MM.1S (cell line): ENCODE measurements around the gene PARVA.

Source experiments
- DNase-seq: peaks from one replicate; pipeline ENCODE4 v3.0.0-alpha.2; 2015
- H2AFZ ChIP-seq: fragments of 300-600 bp; sonication (generic); 2 replicates; pipeline ENCODE4 v1.6.0; 2016; ENCODE audit warnings: antibody characterized with exemption, low read length
- H3F3A ChIP-seq: fragments of 300-600 bp; sonication (generic); 2 replicates; pipeline ENCODE4 v1.6.1; 2016; ENCODE audit warnings: mild to moderate bottlenecking, antibody characterized with exemption, low read length, moderate library complexity, mixed read lengths; ENCODE audit not compliant: insufficient read depth
- H3K27ac ChIP-seq: fragments of 300-600 bp; sonication (generic); 2 replicates; pipeline ENCODE4 v1.5.1; 2016; ENCODE audit warnings: mild to moderate bottlenecking, low read length
- H3K27me3 ChIP-seq: fragments of 300-600 bp; sonication (generic); replicated peaks from 2 replicates; pipeline ENCODE4 v1.6.0; 2016; ENCODE audit warnings: low read length; ENCODE audit not compliant: insufficient read depth
- H3K36me3 ChIP-seq: fragments of 300-600 bp; sonication (generic); replicated peaks from 2 replicates; pipeline ENCODE4 v1.6.1; 2016; ENCODE audit warnings: mild to moderate bottlenecking, low read length, mixed read lengths; ENCODE audit not compliant: insufficient read depth
- H3K4me1 ChIP-seq: fragments of 300-600 bp; sonication (generic); 2 replicates; pipeline ENCODE4 v1.6.1; 2016; ENCODE audit warnings: low read length, mixed read lengths
- H3K4me2 ChIP-seq: fragments of 300-600 bp; sonication (generic); 2 replicates; pipeline ENCODE4 v1.6.0; 2016; ENCODE audit warnings: low read depth, low read length
- H3K4me3 ChIP-seq: fragments of 300-600 bp; sonication (generic); 2 replicates; pipeline ENCODE4 v1.5.1; 2016; ENCODE audit warnings: low read length, mixed read lengths
- H3K79me2 ChIP-seq: fragments of 300-600 bp; sonication (generic); 2 replicates; pipeline ENCODE4 v1.6.1; 2016; ENCODE audit warnings: mixed run types, low read length, mixed read lengths
- H3K9ac ChIP-seq: fragments of 300-600 bp; sonication (generic); 2 replicates; pipeline ENCODE4 v1.6.1; 2016; ENCODE audit warnings: low read length, mixed read lengths
- H3K9me2 ChIP-seq: fragments of 300-600 bp; sonication (generic); replicated peaks from 2 replicates; pipeline ENCODE4 v1.6.1; 2016; ENCODE audit warnings: mild to moderate bottlenecking, low read length, mixed read lengths; ENCODE audit not compliant: insufficient read depth
- H3K9me3 ChIP-seq: fragments of 300-600 bp; sonication (generic); replicated peaks from 2 replicates; pipeline ENCODE4 v1.6.1; 2016; ENCODE audit warnings: mild to moderate bottlenecking, low read length, mixed read lengths; ENCODE audit not compliant: insufficient read depth
- H4K20me1 ChIP-seq: fragments of 300-600 bp; sonication (generic); 2 replicates; pipeline ENCODE4 v1.6.1; 2016; ENCODE audit warnings: mild to moderate bottlenecking, low read length, moderate library complexity, mixed read lengths; ENCODE audit not compliant: insufficient read depth
- EZH2 ChIP-seq: fragments of 300-600 bp; sonication (generic); optimal IDR thresholded peaks from 2 replicates; pipeline ENCODE3; 2017; ENCODE audit warnings: low read depth, mild to moderate bottlenecking, antibody characterized with exemption, low read length, mixed read lengths
- EZH2phosphoT487 ChIP-seq: fragments of 300-600 bp; sonication (generic); IDR thresholded peaks from 2 replicates; pipeline ENCODE4 v1.6.1; 2018; ENCODE audit warnings: antibody characterized with exemption, low read length
- TF ChIP-seq, protein P1 (sequence below): fragments of 300-600 bp; sonication (generic); IDR thresholded peaks from 2 replicates; pipeline ENCODE4 v1.5.1; 2016; ENCODE audit warnings: antibody characterized with exemption, low read length, mixed read lengths

The PARVA gene

DNA sequence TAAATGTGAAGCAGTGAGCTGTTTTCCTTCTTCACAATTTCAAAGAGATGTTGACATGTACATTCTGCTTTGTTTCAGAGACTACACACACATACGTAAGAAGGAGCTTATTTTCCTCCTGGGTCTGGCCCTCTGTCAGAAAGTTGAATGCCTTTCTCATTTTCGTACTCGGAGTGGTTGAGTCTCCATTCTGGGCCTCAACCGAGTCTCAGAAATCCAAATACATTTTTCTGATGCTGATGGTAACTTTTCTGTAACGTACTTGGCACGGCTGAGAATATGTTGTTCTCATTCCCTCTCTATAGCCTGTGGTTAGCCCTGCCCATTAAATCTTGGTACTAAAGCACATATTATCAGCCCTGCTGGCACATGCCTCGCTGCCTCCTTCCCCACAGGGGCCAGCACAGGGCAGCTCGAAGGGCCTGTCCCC is 25.3 kb downstream of the PARVA start:
- H3K4me3 ChIP-seq: no peak overlapping the region
- no peaks in the 10 kb centered on the region for H3K9me3 ChIP-seq
- no peaks in the 10 kb centered on the region for H3K4me1 ChIP-seq
- H4K20me1 ChIP-seq: no peaks in the 10 kb centered on the region
- TF ChIP-seq, protein P1, sequence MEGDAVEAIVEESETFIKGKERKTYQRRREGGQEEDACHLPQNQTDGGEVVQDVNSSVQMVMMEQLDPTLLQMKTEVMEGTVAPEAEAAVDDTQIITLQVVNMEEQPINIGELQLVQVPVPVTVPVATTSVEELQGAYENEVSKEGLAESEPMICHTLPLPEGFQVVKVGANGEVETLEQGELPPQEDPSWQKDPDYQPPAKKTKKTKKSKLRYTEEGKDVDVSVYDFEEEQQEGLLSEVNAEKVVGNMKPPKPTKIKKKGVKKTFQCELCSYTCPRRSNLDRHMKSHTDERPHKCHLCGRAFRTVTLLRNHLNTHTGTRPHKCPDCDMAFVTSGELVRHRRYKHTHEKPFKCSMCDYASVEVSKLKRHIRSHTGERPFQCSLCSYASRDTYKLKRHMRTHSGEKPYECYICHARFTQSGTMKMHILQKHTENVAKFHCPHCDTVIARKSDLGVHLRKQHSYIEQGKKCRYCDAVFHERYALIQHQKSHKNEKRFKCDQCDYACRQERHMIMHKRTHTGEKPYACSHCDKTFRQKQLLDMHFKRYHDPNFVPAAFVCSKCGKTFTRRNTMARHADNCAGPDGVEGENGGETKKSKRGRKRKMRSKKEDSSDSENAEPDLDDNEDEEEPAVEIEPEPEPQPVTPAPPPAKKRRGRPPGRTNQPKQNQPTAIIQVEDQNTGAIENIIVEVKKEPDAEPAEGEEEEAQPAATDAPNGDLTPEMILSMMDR: no peak
- TF ChIP-seq EZH2phosphoT487 (no peak), EZH2 (no peak)
- no peak overlapping the region for H3K4me2 ChIP-seq
- H3F3A ChIP-seq: no peaks in the 10 kb centered on the region
- DNase-seq: no peak
- no peak overlapping the region for H2AFZ ChIP-seq
- no peaks in the 10 kb centered on the region for H3K27me3 ChIP-seq
- H3K79me2 ChIP-seq: no peaks in the 10 kb centered on the region
- no peak overlapping the region for H3K9ac ChIP-seq
- H3K27ac ChIP-seq: no peak overlapping the region
- H3K36me3 ChIP-seq: no peaks in the 10 kb centered on the region
- no peaks in the 10 kb centered on the region for H3K9me2 ChIP-seq

DNA sequence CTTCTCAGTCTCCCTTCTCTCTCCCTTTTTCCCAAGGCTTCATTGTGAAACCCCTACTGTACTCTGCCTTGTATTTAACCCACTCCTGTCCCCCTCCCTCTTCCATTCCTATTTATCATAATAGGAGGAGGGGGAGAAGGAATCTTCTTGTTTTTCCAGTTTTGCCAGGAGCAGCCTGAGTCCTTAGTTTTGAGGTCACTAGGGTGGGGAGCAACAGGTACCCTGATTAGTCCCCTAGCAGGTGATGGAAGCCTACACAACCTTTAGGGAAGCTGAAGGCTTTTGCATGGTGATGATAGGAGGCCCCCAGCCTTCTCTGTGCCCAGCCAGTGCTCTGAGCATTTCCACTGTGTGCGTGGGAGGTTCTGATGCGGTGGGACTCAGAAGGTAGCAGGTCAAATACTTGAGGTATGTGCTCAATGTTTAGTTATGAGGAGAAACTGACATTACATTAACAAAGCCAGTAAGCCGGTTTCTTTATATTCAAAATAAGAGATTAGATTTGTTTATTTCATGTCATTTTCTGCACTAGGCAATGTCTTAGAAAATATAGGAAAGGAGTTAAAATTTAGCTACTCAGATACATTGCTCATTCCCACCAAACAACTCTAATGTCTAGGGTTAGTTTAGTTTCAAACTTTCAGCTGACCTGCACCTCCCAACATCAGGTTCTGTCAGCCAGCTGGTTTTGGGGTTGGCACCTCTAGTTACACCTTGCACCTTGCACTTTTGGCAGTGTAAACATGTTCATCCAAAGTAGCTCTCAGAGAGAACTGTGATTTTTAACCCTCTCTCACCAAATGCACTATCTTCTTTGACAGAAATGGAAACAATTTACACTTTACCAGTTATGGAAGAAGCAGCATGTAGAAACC is 26.0 kb downstream of the PARVA start:
- no peaks in the 10 kb centered on the region for H3K36me3 ChIP-seq
- no peak overlapping the region for H3K27ac ChIP-seq
- no peak overlapping the region for H2AFZ ChIP-seq
- no peak overlapping the region for H3K4me3 ChIP-seq
- H3K4me1 ChIP-seq: no peaks in the 10 kb centered on the region
- no peaks in the 10 kb centered on the region for H4K20me1 ChIP-seq
- H3F3A ChIP-seq: no peaks in the 10 kb centered on the region
- H3K9me3 ChIP-seq: no peaks in the 10 kb centered on the region
- H3K4me2 ChIP-seq: no peak overlapping the region
- H3K79me2 ChIP-seq: no peaks in the 10 kb centered on the region
- TF ChIP-seq EZH2phosphoT487: no peak
- TF ChIP-seq, protein P1: no peak
- no peak for TF ChIP-seq EZH2
- H3K9me2 ChIP-seq: no peaks in the 10 kb centered on the region
- H3K27me3 ChIP-seq: no peaks in the 10 kb centered on the region
- H3K9ac ChIP-seq: no peak overlapping the region
- DNase-seq: no peak

DNA sequence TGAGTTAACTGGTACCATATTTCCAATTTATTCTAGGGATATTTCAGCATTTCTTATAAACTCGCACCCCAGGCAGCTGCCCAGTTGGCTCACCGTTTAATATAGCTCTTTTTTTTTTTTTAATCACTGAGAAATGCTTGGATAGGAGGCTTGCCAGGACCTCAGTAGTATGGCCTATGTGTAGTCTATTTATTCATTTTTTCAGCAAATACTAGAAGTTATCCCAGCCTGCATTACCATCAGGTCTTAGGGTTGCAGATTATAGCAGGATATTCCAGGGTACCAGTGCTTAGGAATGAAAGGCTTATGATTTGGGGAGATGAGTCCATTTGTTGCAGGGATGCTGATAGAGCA is 26.6 kb downstream of the PARVA start:
- Histone ChIP-seq H3K9me3 (no peaks in the 10 kb centered on the region), H3K36me3 (no peaks in the 10 kb centered on the region), H2AFZ (no peak overlapping the region), H3K27me3 (no peaks in the 10 kb centered on the region), H3K4me2 (no peak overlapping the region), H3K4me1 (no peaks in the 10 kb centered on the region), H3K9ac (no peak overlapping the region), H3K27ac (no peak overlapping the region), H3F3A (no peaks in the 10 kb centered on the region), H3K9me2 (no peaks in the 10 kb centered on the region), H3K79me2 (no peaks in the 10 kb centered on the region), H4K20me1 (no peaks in the 10 kb centered on the region), H3K4me3 (no peak overlapping the region)
- no peak for DNase-seq
- no peak for TF ChIP-seq EZH2
- no peak for TF ChIP-seq EZH2phosphoT487
- TF ChIP-seq, protein P1: no peak
